Measurements from ENCODE around the gene PRKCE.
A peak's percentile ranks its signal among the peaks of the same experiment; 100 is the strongest.
"Not testable (repeated sequence)": the region's sequence is repeated elsewhere in the genome, so short reads cannot be mapped to it uniquely, and the experiment has no call there.

Gene PRKCE

DNA sequence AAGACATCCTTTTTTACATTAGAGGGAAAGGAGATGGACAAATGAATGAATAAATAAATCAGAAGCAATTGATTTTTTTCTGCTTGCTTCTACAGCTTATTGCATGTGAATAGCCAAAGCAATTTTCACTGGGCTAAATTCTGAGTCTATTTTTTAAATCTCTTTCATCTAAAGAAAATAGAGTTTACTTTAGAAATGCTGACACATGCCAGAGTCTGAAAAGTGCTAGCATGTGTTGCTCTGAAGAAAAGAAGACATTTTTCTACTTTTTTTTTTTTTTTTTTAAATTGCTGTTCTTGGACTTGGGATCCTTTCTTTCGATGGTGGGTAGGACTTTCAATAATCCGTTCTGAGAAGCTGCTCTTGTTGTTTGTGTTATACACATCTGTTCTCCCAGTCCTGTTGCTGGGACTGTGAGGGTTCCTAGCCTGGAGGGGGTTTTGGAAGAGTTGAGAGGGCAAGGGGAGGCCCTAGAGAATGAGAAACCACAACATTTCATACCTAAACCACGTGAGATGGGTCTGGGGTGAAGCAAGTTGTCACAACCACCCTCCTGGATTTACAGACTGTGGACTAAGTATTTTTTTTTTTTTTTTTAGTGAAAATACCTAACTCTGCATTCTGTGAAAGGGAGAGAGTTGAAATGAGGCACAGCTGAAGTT is 193.5 kb downstream of the PRKCE start:
- peaks cover 19% of the 10 kb centered on the region for H3K36me3 Mint-ChIP-seq
- peaks cover 12% of the 10 kb centered on the region for H3K4me1 Mint-ChIP-seq (ENCODE audit: low read depth)
- no peak overlapping the region for H3K4me3 Mint-ChIP-seq
- no peaks in the 10 kb centered on the region for H3K9me3 Mint-ChIP-seq (ENCODE audit: low read depth)
- H3K27me3 Mint-ChIP-seq, result no peaks in the 10 kb centered on the region
- no peak overlapping the region for H3K27ac Mint-ChIP-seq

DNA sequence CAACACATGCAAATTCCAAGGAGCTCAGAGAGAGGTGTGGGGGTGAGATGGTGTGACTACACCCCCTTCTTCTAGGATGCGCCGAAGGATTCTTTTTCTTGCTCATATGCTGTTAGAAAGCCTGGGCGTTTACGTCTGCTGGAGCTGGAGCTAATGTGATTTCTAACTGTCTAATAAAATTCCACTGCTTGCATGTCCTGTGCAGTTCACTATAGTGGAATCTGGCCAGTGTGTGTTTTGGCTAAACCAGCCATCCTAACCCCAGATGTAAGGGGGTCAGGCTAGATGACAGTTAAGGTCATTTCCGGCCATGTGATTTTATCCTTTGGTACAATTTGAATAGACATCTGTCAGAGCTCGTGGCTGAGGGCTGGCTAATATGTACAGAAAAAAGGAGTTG is 194.1 kb downstream of the PRKCE start:
- Mint-ChIP-seq H3K9me3 (ENCODE audit: low read depth) (no peaks in the 10 kb centered on the region), H3K27me3 (no peaks in the 10 kb centered on the region), H3K27ac (no peak overlapping the region), H3K36me3 (peaks cover 24% of the 10 kb centered on the region), H3K4me3 (no peak overlapping the region), H3K4me1 (ENCODE audit: low read depth) (peaks cover 15% of the 10 kb centered on the region)

DNA sequence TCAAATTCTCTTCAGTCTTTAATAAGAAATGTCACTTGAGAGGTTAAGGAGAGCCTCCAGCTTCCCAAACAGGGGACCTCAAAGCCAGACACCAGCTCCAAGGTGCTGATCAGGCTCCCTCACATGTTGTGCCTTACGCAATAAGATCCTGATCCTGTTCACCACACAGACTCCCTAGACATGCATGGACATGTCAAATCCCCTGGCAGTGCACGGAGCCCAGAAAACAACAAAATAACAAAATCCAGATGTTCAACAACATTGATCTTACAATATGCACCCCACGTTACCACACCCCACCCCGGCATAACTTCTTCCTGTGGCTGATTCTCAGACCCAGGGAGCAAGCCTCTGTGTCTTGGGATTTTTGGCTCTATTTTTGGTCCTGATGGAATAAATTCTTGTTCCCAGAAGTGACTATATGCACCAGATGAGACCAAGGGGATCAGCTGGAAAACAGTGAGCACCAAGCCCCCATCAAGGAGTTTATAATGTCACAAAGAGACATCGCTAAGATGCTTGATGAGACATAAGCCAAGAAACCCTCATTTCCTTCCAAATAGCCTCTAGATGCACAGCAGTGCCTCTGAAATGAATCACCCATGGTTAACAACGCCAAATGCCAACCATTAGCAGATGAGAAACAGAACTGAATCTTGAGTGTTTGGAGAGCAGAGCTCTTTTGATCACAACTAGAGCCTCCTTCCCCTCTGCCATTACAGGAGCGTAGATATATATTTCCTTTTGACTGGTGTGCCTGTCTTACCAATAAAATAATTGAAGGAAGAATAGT is 198.2 kb downstream of the PRKCE start:
- Mint-ChIP-seq H3K36me3 (peaks cover 24% of the 10 kb centered on the region), H3K9me3 (ENCODE audit: low read depth) (no peaks in the 10 kb centered on the region), H3K4me1 (ENCODE audit: low read depth) (peaks cover 3% of the 10 kb centered on the region), H3K4me3 (no peak overlapping the region), H3K27me3 (no peaks in the 10 kb centered on the region), H3K27ac (no peak overlapping the region)

DNA sequence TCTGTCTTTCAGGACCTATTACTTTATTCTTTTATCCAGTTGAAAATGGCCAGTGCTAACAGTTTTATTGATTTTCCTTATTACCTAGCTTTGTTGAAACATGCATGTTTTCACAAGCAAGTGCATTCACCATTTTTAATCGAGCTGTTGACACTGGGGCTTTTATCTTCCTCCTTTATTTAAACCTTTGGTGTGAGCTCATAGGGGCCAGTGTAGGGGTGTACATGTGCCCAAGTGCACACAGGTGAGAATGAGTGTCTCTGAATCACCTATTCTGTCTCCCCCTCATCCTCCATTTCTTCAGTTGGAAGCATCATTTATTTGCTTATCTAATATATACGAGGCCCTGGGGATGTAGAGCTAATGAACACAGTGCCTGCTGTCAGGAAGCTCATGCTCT is 199.1 kb downstream of the PRKCE start:
- Mint-ChIP-seq H3K9me3 (ENCODE audit: low read depth) (no peaks in the 10 kb centered on the region), H3K36me3 (peaks cover 24% of the 10 kb centered on the region), H3K4me1 (ENCODE audit: low read depth) (peaks cover 3% of the 10 kb centered on the region), H3K27ac (no peak overlapping the region), H3K27me3 (no peaks in the 10 kb centered on the region), H3K4me3 (no peak overlapping the region)

DNA sequence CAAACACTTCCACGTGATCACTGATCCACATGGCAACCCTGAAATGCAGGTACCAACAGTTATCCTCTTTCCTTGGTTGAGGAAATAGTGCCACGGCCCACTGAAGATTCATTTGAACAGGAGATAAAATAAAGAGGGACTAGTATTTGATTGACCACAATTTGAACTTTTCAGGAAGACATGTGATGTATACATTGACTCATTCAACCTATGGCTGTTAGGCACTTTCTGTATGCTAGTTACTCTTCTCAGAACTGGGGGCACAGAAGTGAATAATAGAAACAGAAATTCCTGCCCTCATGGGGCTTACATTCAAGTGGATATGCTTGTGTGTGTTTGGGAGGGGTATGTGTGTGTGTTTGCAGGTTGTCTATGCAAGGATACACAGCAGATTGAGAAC is 199.6 kb downstream of the PRKCE start:
- Mint-ChIP-seq H3K27me3 (no peaks in the 10 kb centered on the region), H3K4me3 (no peak overlapping the region), H3K27ac (no peak overlapping the region), H3K9me3 (ENCODE audit: low read depth) (no peaks in the 10 kb centered on the region), H3K4me1 (ENCODE audit: low read depth) (peaks cover 3% of the 10 kb centered on the region), H3K36me3 (peaks cover 24% of the 10 kb centered on the region)

- Mint-ChIP-seq H3K36me3 (peaks cover 21% of the 10 kb centered on the region), H3K9me3 (ENCODE audit: low read depth) (no peaks in the 10 kb centered on the region), H3K27ac (no peak overlapping the region), H3K27me3 (no peaks in the 10 kb centered on the region), H3K4me1 (ENCODE audit: low read depth) (peaks cover 3% of the 10 kb centered on the region), H3K4me3 (no peak overlapping the region)
These were observed 200.3 kb downstream of the PRKCE start for GRCh38 chr2:45851576-45852304.

GRCh38 chr2:45852450-45853150 is 201.1 kb downstream of the PRKCE start:
- no peak overlapping the region for H3K4me3 Mint-ChIP-seq
- no peak overlapping the region for H3K27ac Mint-ChIP-seq
- peaks cover 16% of the 10 kb centered on the region for H3K36me3 Mint-ChIP-seq
- H3K27me3 Mint-ChIP-seq, result no peaks in the 10 kb centered on the region
- H3K4me1 Mint-ChIP-seq (ENCODE audit: low read depth), result peaks cover 6% of the 10 kb centered on the region
- no peaks in the 10 kb centered on the region for H3K9me3 Mint-ChIP-seq (ENCODE audit: low read depth)

DNA sequence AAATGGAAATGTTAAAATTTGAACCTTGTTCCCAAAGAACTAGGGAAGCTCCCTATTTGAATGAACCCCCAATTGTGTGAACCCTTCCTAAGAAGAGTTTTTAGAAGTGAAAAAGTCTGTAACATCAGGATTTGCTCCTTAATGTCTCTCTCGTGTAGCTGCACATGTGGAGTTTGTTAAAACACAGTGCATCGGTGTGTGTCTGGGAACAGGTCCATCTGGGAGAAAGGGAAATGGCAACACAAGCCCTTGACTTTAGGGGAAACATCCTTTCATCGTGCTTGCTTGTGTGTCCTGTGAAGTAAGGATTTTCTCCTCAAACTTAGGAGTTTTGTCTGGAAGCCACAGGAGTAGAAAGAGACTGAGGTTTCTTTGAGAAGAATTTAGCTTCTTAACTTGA is 203.9 kb downstream of the PRKCE start:
- Mint-ChIP-seq H3K4me3 (no peak overlapping the region), H3K9me3 (ENCODE audit: low read depth) (no peaks in the 10 kb centered on the region), H3K27ac (no peak overlapping the region), H3K27me3 (no peaks in the 10 kb centered on the region), H3K4me1 (ENCODE audit: low read depth) (peaks cover 19% of the 10 kb centered on the region), H3K36me3 (peaks cover under 1% of the 10 kb centered on the region)

- no peaks in the 10 kb centered on the region for H3K27me3 Mint-ChIP-seq
- H3K9me3 Mint-ChIP-seq (ENCODE audit: low read depth), result no peaks in the 10 kb centered on the region
- peaks cover 31% of the 10 kb centered on the region for H3K4me1 Mint-ChIP-seq (ENCODE audit: low read depth)
- H3K27ac Mint-ChIP-seq, result no peak overlapping the region
- no peak overlapping the region for H3K4me3 Mint-ChIP-seq
- no peaks in the 10 kb centered on the region for H3K36me3 Mint-ChIP-seq
These were observed 205.2 kb downstream of the PRKCE start for GRCh38 chr2:45856391-45857274.

- Mint-ChIP-seq H3K4me1 (ENCODE audit: low read depth) (peaks cover 34% of the 10 kb centered on the region), H3K27ac (no peak overlapping the region), H3K36me3 (peaks cover 2% of the 10 kb centered on the region), H3K9me3 (ENCODE audit: low read depth) (no peaks in the 10 kb centered on the region), H3K4me3 (no peak overlapping the region), H3K27me3 (no peaks in the 10 kb centered on the region)
These were observed 205.8 kb downstream of the PRKCE start for GRCh38 chr2:45857275-45857609.

DNA sequence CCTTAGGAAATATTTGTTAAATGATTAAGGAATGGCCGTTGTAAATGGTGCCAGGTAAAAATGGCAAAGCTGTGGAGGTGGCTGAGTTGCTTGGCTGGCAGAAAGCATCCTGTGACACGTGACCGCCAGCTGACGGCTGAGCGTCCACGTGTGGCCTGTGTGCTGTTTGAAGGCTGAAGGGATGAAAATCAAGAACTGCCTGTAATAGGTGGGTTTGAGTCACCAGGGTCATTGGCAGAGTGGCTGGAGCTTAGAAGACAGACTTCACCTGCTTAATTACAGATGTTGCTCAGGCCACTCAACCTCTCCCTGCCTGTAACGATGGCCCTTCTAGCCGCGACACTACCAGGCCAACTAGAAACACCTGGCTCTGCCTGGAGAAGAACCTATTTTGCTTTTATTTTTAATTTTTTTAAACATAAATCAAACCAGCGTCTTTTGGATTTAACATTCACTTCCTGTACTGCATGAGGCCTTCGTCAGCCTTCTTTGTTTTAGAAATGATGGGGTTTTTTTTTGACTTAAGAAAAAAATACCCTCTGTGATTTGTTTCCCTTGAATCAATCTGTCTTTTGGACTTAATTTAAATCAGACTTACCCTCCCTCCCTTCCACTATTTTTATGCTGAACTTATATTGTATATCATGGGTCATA is 206.5 kb downstream of the PRKCE start:
- no peaks in the 10 kb centered on the region for H3K9me3 Mint-ChIP-seq (ENCODE audit: low read depth)
- peak overlapping the region; percentile 22 for H3K4me3 Mint-ChIP-seq
- no peak overlapping the region for H3K27ac Mint-ChIP-seq
- no peaks in the 10 kb centered on the region for H3K27me3 Mint-ChIP-seq
- peaks cover 3% of the 10 kb centered on the region for H3K36me3 Mint-ChIP-seq
- H3K4me1 Mint-ChIP-seq (ENCODE audit: low read depth), result peaks cover 42% of the 10 kb centered on the region

- not testable (repeated sequence) for H3K4me3 Mint-ChIP-seq; H3K9me3 Mint-ChIP-seq (ENCODE audit: low read depth); H3K36me3 Mint-ChIP-seq; H3K27ac Mint-ChIP-seq; H3K27me3 Mint-ChIP-seq
- H3K4me1 Mint-ChIP-seq (ENCODE audit: low read depth), result peaks cover 45% of the 10 kb centered on the region
These were observed 207.4 kb downstream of the PRKCE start for GRCh38 chr2:45858872-45859271.

- H3K36me3 Mint-ChIP-seq, result peaks cover 3% of the 10 kb centered on the region
- no peaks in the 10 kb centered on the region for H3K27me3 Mint-ChIP-seq
- H3K4me3 Mint-ChIP-seq, result peak overlapping the region; percentile 86
- peaks cover 45% of the 10 kb centered on the region for H3K4me1 Mint-ChIP-seq (ENCODE audit: low read depth)
- H3K27ac Mint-ChIP-seq, result no peak overlapping the region
- no peaks in the 10 kb centered on the region for H3K9me3 Mint-ChIP-seq (ENCODE audit: low read depth)
These were observed 208.2 kb downstream of the PRKCE start for GRCh38 chr2:45859682-45860081.

All from activated naive CD8-positive, alpha-beta T cell (primary cell).